ENCODE measurements around the gene C3orf18.

C3orf18 gene

GRCh38 chr3:50603261-50604109 lies 35.9 kb upstream of the C3orf18 start:
- ATAC-seq (no peak), DNase-seq (peak; percentile 35)

GRCh38 chr3:50602595-50603191 lies 35.1 kb upstream of the C3orf18 start:
- ATAC-seq (no peak), DNase-seq (no peak)

DNA sequence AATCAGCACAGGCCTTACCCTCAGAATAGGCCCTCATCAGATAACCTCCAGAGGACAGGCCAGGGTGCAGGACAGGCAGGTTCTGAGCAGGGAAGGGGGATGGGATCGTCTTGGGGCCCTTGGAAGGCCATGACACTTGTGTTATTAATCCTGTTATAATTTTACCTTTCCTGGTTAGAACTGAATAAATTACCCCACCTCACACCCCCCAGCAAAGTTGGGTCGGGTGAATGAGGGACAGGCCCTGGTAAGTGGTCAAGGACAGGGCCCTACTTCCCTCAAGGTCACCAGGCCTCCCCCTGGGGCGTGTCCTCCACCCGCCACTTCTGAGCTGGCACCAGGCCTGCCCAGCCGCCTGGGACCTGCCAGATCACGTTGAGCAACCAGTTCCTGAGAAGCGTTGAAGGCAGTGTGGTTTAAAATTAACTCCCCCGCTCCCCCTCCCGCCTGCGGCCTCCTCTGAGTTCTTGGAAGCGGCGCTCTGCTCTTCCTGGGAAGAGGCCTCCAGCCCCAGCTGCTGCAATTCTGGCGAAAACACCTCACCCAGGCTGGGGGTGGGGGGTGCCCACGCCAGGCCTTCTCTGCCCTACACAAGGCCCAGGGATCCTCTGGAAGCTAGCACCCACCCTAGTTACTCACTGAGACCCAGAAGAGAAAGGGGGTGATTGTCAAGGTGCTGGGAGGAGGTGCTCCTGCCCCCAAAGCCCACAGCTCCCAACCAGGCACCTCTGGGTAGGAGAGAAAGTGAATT lies 33.5 kb upstream of the C3orf18 start:
- peak; percentile 67 for ATAC-seq
- peak; percentile 90 for DNase-seq

GRCh38 chr3:50600141-50600753 lies 32.7 kb upstream of the C3orf18 start:
- ATAC-seq (no peak), DNase-seq (peak; percentile 56)

GRCh38 chr3:50599716-50600118 lies 32.2 kb upstream of the C3orf18 start:
- no peak for ATAC-seq
- no peak for DNase-seq

DNA sequence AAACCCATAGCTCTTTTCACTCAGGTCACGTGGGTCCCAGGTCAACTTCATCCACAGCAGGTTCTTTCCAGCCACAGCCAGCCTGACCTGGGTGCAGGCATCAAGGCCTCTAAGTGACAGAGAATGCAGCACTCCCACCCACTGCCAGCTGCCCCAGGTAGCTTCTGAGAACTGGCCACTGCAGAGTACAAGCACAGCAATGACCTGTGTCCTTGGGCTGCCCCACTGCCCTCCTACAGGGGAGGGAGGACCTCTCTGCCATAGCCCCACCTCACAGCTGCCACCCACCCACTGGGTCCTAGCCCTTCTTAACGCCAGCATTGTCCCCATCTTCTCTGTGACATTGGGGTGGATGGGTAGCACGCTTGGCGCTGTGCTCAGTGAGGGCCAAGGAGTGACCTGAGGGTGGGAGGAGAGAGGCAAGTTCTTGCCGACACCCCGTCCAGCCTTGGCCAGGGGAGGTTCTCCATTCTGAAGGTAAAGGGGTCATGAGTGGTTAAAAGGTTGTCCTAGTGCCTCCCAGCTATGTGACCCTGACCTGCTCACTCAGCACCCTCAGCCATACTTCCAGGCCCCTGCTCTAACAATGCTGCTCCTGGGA lies 31.7 kb upstream of the C3orf18 start:
- DNase-seq (no peak), ATAC-seq (no peak)

GRCh38 chr3:50594253-50594785 lies 26.8 kb upstream of the C3orf18 start:
- ATAC-seq = no peak
- no peak for DNase-seq

GRCh38 chr3:50592568-50592967 lies 25.0 kb upstream of the C3orf18 start:
- ATAC-seq (no peak), DNase-seq (peak; percentile 54)

DNA sequence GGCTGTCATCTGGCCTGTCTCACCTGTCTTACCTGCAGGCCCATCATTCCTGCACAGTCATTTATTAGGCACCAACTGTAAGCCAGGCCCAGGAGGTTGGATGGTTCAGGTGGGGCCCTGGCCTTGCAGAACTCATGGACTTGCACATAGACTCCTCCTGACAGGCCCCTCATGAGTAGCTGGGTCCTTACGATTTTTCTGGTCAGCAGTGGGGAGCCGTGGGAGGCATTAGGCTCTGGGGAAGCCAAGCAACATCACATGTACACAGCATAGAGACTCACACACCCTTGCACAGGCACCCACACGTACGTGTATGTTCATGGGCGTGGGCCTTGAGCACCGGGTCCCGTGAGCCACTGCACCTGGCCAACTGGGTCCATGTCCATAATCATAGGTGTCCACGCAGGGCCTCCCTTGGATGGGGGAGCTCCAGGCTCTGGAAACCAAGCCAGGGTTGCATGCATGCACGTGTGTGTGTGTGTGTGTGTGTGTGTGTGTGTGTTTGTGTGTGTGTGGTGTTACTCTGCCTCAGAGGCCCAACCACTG lies 23.7 kb upstream of the C3orf18 start:
- ATAC-seq (peak; percentile 1), DNase-seq (peak; percentile 46)

- no peak for ATAC-seq
- DNase-seq = no peak
Measured at GRCh38 chr3:50588759-50589433, 21.3 kb upstream of the C3orf18 start.

- DNase-seq (peak; percentile 90), ATAC-seq (peak; percentile 57)
Measured at GRCh38 chr3:50587806-50588758, 20.5 kb upstream of the C3orf18 start.

DNA sequence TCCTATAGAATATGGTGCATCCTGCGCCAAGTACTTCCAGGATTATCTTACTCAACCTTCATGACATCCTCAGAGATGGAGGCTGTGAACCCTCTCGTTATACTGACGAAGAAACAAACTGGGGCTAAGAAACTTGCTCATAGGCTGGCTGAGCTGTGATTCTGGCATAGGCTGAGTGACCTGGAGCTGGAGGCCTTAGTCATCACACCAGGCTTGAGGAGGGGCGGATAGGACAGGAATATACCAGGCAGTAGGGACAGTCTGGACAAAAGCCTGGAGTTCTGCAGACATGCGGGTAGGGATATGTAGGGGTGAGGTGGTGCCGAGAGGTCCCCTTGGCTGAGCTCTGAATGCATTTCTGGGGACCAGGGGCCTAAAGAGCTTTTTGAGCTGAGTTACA lies 19.8 kb upstream of the C3orf18 start:
- DNase-seq (no peak), ATAC-seq (no peak)

- DNase-seq = no peak
- ATAC-seq = no peak
Measured at GRCh38 chr3:50586763-50587070, 19.2 kb upstream of the C3orf18 start.

DNA sequence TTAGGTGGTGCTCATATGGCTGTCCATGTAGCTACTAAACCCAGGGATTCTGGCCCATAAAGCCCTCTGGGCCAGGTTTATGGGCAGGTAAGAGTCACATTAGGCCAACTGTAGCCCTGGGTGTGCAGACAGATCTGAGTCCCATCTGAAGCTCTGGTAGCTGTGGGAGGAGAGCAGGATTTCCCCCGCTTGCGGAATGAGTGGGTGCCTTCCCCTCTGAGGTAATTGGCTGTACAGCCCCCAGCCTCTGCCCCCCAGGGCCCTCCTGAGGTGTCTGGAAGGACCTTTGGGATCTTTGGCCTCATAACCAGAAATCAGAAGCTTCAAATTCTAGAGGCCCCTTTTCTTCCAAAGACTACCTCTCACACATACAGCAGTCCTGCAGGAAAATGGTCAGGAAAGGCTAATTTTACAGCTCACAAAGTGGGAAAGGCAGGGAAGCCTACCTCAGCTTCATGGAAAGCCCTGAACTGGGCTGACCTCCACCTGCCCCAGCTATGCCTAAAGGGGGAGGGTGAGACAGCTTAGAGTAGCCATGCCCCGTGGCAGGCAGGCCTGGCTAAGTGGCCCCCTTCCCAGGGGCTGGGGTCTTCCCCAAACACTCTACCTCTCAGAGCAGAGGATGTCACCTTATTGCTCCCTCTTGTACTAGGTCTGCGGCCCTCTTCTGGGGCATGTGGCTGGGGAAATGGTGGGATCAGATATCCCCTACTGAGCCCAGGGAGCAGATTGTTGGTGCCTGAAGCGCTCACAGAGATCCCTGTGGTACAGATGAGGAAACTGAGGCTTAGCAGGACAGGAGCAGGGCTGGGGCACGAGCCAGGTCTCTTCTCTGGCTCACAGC lies 18.6 kb upstream of the C3orf18 start:
- peak; percentile 19 for ATAC-seq
- DNase-seq = peak; percentile 76

DNA sequence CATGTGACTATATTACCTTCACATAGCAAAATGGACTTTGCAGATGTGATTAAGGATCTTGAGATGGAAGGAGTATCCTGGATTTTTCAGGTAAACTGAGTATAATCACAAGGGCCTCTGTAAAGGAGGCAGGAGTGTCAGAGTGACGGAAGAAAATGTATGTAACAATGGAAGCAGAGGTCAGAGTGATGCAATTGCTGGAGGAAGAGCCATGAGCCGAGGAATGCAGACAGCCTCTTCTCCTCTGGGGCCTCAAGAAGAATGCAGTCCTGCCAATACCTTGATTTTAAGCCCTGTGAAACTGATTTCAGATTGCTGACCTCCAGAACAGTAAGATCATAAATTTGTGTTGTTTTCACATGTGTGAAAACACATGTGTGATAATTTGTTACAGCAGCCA lies 16.8 kb upstream of the C3orf18 start:
- DNase-seq (no peak), ATAC-seq (no peak)

GRCh38 chr3:50583897-50584296 lies 16.4 kb upstream of the C3orf18 start:
- ATAC-seq = no peak

DNA sequence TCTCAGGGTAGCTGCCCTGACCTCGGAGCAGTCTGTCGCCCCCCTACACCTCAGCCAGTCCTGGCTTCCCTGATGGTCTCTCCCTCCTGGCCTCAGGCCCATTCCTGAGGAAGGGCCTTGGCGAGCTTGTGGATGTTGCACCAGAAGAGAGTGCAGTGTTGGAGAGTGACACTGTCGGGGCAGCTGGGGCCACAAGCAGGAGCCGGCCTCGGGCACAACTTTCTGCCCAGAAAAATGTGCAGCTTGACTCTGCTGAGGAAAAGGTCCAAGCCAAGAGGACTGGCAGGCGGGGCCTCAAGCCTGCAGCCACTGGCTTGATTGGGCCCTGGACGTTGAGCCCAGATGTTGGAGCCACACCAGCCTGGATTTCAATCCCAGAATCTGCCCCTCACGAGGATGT lies 14.5 kb upstream of the C3orf18 start:
- no peak for ATAC-seq

More at GRCh38 chr3:50583897-50584296, 16.4 kb upstream of the C3orf18 start:
- DNase-seq = no peak

DNA sequence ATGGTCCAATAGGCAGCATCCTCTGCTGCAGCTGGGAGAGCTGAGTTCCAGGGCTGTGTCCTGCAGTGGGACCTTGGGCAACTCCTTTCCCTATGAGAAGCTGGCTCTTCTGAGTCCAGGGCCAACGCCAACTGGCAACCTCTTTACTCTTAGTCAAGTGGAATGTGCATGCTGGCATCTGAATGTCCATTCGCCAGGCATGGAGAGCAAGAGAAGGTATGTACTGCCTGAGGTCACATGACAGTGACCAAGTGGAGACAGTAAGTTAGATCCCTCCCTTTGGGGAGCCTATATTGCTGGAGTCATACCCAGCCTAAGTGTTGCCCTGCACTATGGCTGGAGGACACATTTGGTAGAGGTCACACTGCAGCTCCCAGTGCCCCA lies 13.9 kb upstream of the C3orf18 start:
- ATAC-seq (no peak), DNase-seq (no peak)

More for the DNA sequence above, 14.5 kb upstream of the C3orf18 start:
- no peak for DNase-seq

Data from stimulated activated naive CD8-positive, alpha-beta T cell treated with anti-CD3 and anti-CD28 coated beads, Interleukin-15, Interleukin-2, amounts not matched to agents 100 U/mL and 50 U/mL, for 24 hours (primary cell).